PC-3 (cell line): ENCODE results near the gene KATNBL1. TPM values are rescaled to one million over a fixed set of nuclear protein-coding genes. Genes with fewer than 3 reads are reported as not detected.

Experiments
- ATAC-seq: fragments of 200-7000 bp; cut with Tn5 transposase; 2 replicates; pipeline ENCODE4 v1.9.1; 2020; ENCODE audit warnings: mild to moderate bottlenecking, moderate library complexity
- BruUV-seq: library from RNA; stranded (reverse); fragments of 400-500 nt; replicated peaks from 2 replicates; lab custom pipeline; 2021; lab: Mats Ljungman, UMichigan
- CTCF ChIA-PET: fragments of 300-600 bp; sonication (Branson Sonifier 250); formaldehyde crosslinking; loops from one replicate; lab custom pipeline; 2022; ENCODE audit warnings: antibody characterized with exemption; lab: Charles Lee
- POLR2A ChIA-PET: fragments of 300-600 bp; sonication (Branson Sonifier 250); formaldehyde crosslinking; loops from one replicate; lab custom pipeline; 2022; ENCODE audit warnings: antibody characterized with exemption; ENCODE audit not compliant: unreplicated experiment; lab: Charles Lee
- DNase-seq: peaks from one replicate; pipeline ENCODE4 v3.0.0-alpha.2; 2015
- H2AFZ ChIP-seq: fragments of 300-600 bp; sonication (generic); 2 replicates; pipeline ENCODE4 v1.6.0; 2016; ENCODE audit warnings: antibody characterized with exemption, low read length
- H3F3A ChIP-seq: fragments of 300-600 bp; sonication (generic); one replicate; pipeline ENCODE4 v1.6.0; 2017; ENCODE audit warnings: antibody characterized with exemption, low read length, control low read depth, mild to moderate bottlenecking; ENCODE audit not compliant: unreplicated experiment
- H3K27ac ChIP-seq: fragments of 300-600 bp; sonication (generic); 2 replicates; pipeline ENCODE4 v1.5.1; 2016; ENCODE audit warnings: mild to moderate bottlenecking, low read length
- H3K27me3 ChIP-seq: fragments of 300-600 bp; sonication (generic); 2 replicates; pipeline ENCODE4 v1.6.1; 2016; ENCODE audit warnings: low read length, mixed read lengths
- H3K36me3 ChIP-seq: fragments of 300-600 bp; sonication (generic); 2 replicates; pipeline ENCODE4 v1.6.1; 2016; ENCODE audit warnings: low read depth, mixed run types, low read length, mixed read lengths
- H3K4me1 ChIP-seq: fragments of 300-600 bp; sonication (generic); 2 replicates; pipeline ENCODE4 v1.5.1; 2016; ENCODE audit warnings: low read length; ENCODE audit not compliant: insufficient read depth
- H3K4me2 ChIP-seq: fragments of 300-600 bp; sonication (generic); 2 replicates; pipeline ENCODE4 v1.6.0; 2016; ENCODE audit warnings: low read length
- H3K4me3 ChIP-seq: fragments of 300-600 bp; sonication (generic); 2 replicates; pipeline ENCODE4 v1.5.1; 2016; ENCODE audit warnings: mild to moderate bottlenecking, low read length, mixed read lengths
- H3K79me2 ChIP-seq: fragments of 300-600 bp; sonication (generic); 2 replicates; pipeline ENCODE4 v1.6.1; 2017; ENCODE audit warnings: low read length, mixed read lengths
- H3K9ac ChIP-seq: fragments of 300-600 bp; sonication (generic); 2 replicates; pipeline ENCODE4 v1.6.0; 2016; ENCODE audit warnings: mild to moderate bottlenecking, low read length
- H3K9me2 ChIP-seq: fragments of 300-600 bp; sonication (generic); replicated peaks from 2 replicates; pipeline ENCODE4 v1.6.1; 2016; ENCODE audit warnings: mixed run types, low read length, mixed read lengths
- H3K9me3 ChIP-seq: fragments of 300-600 bp; sonication (generic); 2 replicates; pipeline ENCODE4 v1.6.1; 2016; ENCODE audit warnings: low read length, mixed read lengths
- H4K20me1 ChIP-seq: fragments of 300-600 bp; sonication (generic); 2 replicates; pipeline ENCODE4 v1.6.1; 2016; ENCODE audit warnings: low read length, mixed read lengths
- EZH2 ChIP-seq: fragments of 300-600 bp; sonication (generic); IDR thresholded peaks from one replicate; pipeline ENCODE4 v1.6.1; 2017; ENCODE audit warnings: antibody characterized with exemption, mild to moderate bottlenecking, low read length; ENCODE audit not compliant: unreplicated experiment
- EZH2phosphoT487 ChIP-seq: fragments of 300-600 bp; sonication (generic); IDR thresholded peaks from 2 replicates; pipeline ENCODE4 v1.6.1; 2018; ENCODE audit warnings: mild to moderate bottlenecking, antibody characterized with exemption, low read length, borderline replicate concordance
- intact Hi-C: fragments of 100-400 bp; cut with micrococcal nuclease; formaldehyde crosslinking; loops from 2 replicates; pipeline ENCODE4 v1.9.0; 2023
- total RNA-seq: library from RNA; depleted of rRNA; stranded (reverse); fragments of >200 nt; gene quantifications from 2 replicates; pipeline ENCODE4 v1.2.3, GENCODE V29; 2014
- TF ChIP-seq, protein P1 (sequence below): fragments of 300-600 bp; sonication (generic); conservative IDR thresholded peaks from 2 replicates; pipeline ENCODE4 v1.5.1; 2017; ENCODE audit warnings: antibody characterized with exemption, low read depth, mild to moderate bottlenecking, low read length

KATNBL1 gene
- total RNA-seq, 1 experiment from 2014 or later = 57.6 TPM

- Histone ChIP-seq H3F3A (no peaks in the 10 kb centered on the region), H3K4me1 (no peaks in the 10 kb centered on the region), H3K9ac (no peak overlapping the region), H3K36me3 (peaks cover 18% of the 10 kb centered on the region), H3K9me2 (no peaks in the 10 kb centered on the region), H3K79me2 (peaks cover 90% of the 10 kb centered on the region), H4K20me1 (0 out of 2 replicates have a peak, but pooled peaks cover 17% of the 10 kb centered on the region), H3K9me3 (no peaks in the 10 kb centered on the region), H3K27ac (no peak overlapping the region), H3K4me3 (no peak overlapping the region), H3K27me3 (no peaks in the 10 kb centered on the region), H2AFZ (no peak overlapping the region), H3K4me2 (no peak overlapping the region)
- TF ChIP-seq EZH2phosphoT487 = no peak
- TF ChIP-seq, protein P1, sequence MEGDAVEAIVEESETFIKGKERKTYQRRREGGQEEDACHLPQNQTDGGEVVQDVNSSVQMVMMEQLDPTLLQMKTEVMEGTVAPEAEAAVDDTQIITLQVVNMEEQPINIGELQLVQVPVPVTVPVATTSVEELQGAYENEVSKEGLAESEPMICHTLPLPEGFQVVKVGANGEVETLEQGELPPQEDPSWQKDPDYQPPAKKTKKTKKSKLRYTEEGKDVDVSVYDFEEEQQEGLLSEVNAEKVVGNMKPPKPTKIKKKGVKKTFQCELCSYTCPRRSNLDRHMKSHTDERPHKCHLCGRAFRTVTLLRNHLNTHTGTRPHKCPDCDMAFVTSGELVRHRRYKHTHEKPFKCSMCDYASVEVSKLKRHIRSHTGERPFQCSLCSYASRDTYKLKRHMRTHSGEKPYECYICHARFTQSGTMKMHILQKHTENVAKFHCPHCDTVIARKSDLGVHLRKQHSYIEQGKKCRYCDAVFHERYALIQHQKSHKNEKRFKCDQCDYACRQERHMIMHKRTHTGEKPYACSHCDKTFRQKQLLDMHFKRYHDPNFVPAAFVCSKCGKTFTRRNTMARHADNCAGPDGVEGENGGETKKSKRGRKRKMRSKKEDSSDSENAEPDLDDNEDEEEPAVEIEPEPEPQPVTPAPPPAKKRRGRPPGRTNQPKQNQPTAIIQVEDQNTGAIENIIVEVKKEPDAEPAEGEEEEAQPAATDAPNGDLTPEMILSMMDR = no peak
- no peak for TF ChIP-seq EZH2
- ChIA-PET POLR2A (no interaction called here), CTCF (no interaction called here)
- no TSS peak for BruUV-seq
- ATAC-seq (no peak), DNase-seq (no peak)
- intact Hi-C loops = no loop called here
Measured at GRCh38 chr15:34188711-34189110, 21.2 kb downstream of the KATNBL1 start.

- Histone ChIP-seq H3K36me3 (peaks cover 18% of the 10 kb centered on the region), H2AFZ (no peak overlapping the region), H3K27me3 (no peaks in the 10 kb centered on the region), H3K9me3 (no peaks in the 10 kb centered on the region), H3K9ac (no peak overlapping the region), H3K79me2 (peaks cover 87% of the 10 kb centered on the region), H3K27ac (no peak overlapping the region), H4K20me1 (0 out of 2 replicates have a peak, but pooled peaks cover 14% of the 10 kb centered on the region), H3F3A (no peaks in the 10 kb centered on the region), H3K4me2 (no peak overlapping the region), H3K4me3 (no peak overlapping the region), H3K9me2 (no peaks in the 10 kb centered on the region), H3K4me1 (no peaks in the 10 kb centered on the region)
- no TSS peak for BruUV-seq
- POLR2A ChIA-PET = no interaction called here
- intact Hi-C loops = no loop called here
- no peak for TF ChIP-seq EZH2
- TF ChIP-seq EZH2phosphoT487 = no peak
- TF ChIP-seq, protein P1 = no peak
- CTCF ChIA-PET = no interaction called here
- DNase-seq (no peak), ATAC-seq (no peak)
Measured at GRCh38 chr15:34185666-34186065, 24.2 kb downstream of the KATNBL1 start.

DNA sequence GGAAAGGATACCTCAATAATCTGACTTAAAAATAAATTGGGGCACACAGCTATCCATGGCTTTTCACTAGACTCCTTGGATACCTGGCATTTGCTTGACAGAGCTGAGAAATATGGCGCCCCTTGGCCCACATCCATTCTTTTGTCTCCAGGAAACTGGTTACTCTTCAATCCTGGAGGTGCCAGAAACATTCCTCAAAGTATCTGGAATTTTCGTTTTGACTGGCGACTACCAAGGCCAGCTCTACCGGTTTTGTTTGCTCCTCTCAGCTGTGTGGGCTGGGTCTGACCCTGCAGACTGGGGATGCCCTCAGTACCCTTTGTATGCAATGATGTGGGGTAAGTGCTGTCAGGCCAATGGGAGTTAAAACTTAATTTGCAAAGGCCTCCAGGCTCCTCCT lies 27.0 kb downstream of the KATNBL1 start:
- Histone ChIP-seq H3K9me3 (no peaks in the 10 kb centered on the region), H3K27me3 (no peaks in the 10 kb centered on the region), H3K4me3 (no peak overlapping the region), H3K4me1 (no peaks in the 10 kb centered on the region), H3K36me3 (peaks cover 11% of the 10 kb centered on the region), H3K9me2 (no peaks in the 10 kb centered on the region), H3K27ac (no peak overlapping the region), H3K4me2 (no peak overlapping the region), H2AFZ (no peak overlapping the region), H3K79me2 (peaks cover 85% of the 10 kb centered on the region), H3F3A (no peaks in the 10 kb centered on the region), H3K9ac (no peak overlapping the region), H4K20me1 (0 out of 2 replicates have a peak, but pooled peaks cover 4% of the 10 kb centered on the region)
- CTCF ChIA-PET = no interaction called here
- intact Hi-C loops = no loop called here
- BruUV-seq = no TSS peak
- no peak for TF ChIP-seq EZH2
- TF ChIP-seq EZH2phosphoT487 = no peak
- TF ChIP-seq, protein P1 = no peak
- peak; percentile 27 for DNase-seq
- POLR2A ChIA-PET = no interaction called here
- ATAC-seq = no peak; the same call in 1 of the 2 replicates
